H1 (cell line): ENCODE data around the gene ABHD2. TPM values are rescaled to one million over a fixed set of nuclear protein-coding genes. Genes with fewer than 3 reads are reported as not detected.

Experiments used
- CTCF ChIA-PET: fragments of 300-600 bp; sonication (Branson Sonifier 250); formaldehyde crosslinking; loops from one replicate; lab custom pipeline; 2021; ENCODE audit not compliant: partially characterized antibody; lab: Charles Lee
- POLR2A ChIA-PET: fragments of 300-600 bp; sonication (Branson Sonifier 250); formaldehyde crosslinking; loops from one replicate; lab custom pipeline; 2021; ENCODE audit warnings: inconsistent platforms; ENCODE audit not compliant: partially characterized antibody; lab: Charles Lee
- DNase-seq, 2 experiments: peaks; one replicate each; pipeline versions ENCODE4 v3.0.0 to v3.0.0-alpha.2; 2010 to 2022; ENCODE audit warnings: low spot score in 2 of 2, low read depth in 1 of 2, mixed read lengths in 1 of 2
- FAIRE-seq: peaks from 2 replicates; lab custom pipeline; 2011; peaks lifted over from hg19 to GRCh38; lab: Jason Lieb, UNC
- H2AFZ ChIP-seq: 2 replicates; pipeline ENCODE4 v1.8.1; 2012; ENCODE audit warnings: low read length, inconsistent platforms
- H2AK5ac ChIP-seq: 2 replicates; pipeline ENCODE4 v1.6.1; 2013; ENCODE audit warnings: low read depth, low read length
- H2BK120ac ChIP-seq: replicated peaks from 2 replicates; pipeline ENCODE3; 2013; ENCODE audit warnings: low read depth, low read length, inconsistent platforms
- H2BK12ac ChIP-seq: 2 replicates; pipeline ENCODE4 v1.6.1; 2013; ENCODE audit warnings: low read depth, low read length
- H2BK15ac ChIP-seq: 2 replicates; pipeline ENCODE4 v1.6.1; 2013; ENCODE audit warnings: low read length
- H2BK20ac ChIP-seq: 2 replicates; pipeline ENCODE4 v1.6.1; 2013; ENCODE audit warnings: low read length
- H2BK5ac ChIP-seq: 2 replicates; pipeline ENCODE4 v1.6.1; 2013; ENCODE audit warnings: low read depth, low read length
- H3K14ac ChIP-seq: 2 replicates; pipeline ENCODE4 v1.6.1; 2013; ENCODE audit warnings: inconsistent platforms; ENCODE audit not compliant: insufficient read length
- H3K18ac ChIP-seq: 2 replicates; pipeline ENCODE4 v1.6.1; 2013; ENCODE audit warnings: low read length; ENCODE audit errors: extremely low read depth
- H3K23ac ChIP-seq: 2 replicates; pipeline ENCODE4 v1.6.1; 2013; ENCODE audit warnings: inconsistent platforms; ENCODE audit not compliant: insufficient read length
- H3K23me2 ChIP-seq: 2 replicates; pipeline ENCODE4 v1.6.1; 2013; ENCODE audit warnings: low read depth, low read length
- H3K27ac ChIP-seq: 2 replicates; pipeline ENCODE4 v1.6.1; 2011; ENCODE audit warnings: low read depth, low read length, inconsistent platforms
- H3K27me3 ChIP-seq, 4 experiments: replicated peaks in 1 of 4; 1 replicate in 1 of 4; 2 replicates in 3 of 4; pipeline versions ENCODE4 v1.6.1 to v1.8.1; 2011 to 2013; ENCODE audit warnings: low read length in 3 of 4, mild to moderate bottlenecking in 3 of 4, inconsistent platforms in 2 of 4, mixed read lengths in 2 of 4, moderate library complexity in 1 of 4; ENCODE audit not compliant: control insufficient read depth in 3 of 4, insufficient read depth in 3 of 4; ENCODE audit errors: extremely low read depth in 1 of 4
- H3K36me3 ChIP-seq, 4 experiments: 2 replicates each; pipeline versions ENCODE4 v1.6.1 to v1.8.1; 2011 to 2013; ENCODE audit warnings: mild to moderate bottlenecking in 4 of 4, low read length in 3 of 4, moderate library complexity in 2 of 4, control low read depth in 1 of 4, inconsistent platforms in 1 of 4; ENCODE audit not compliant: insufficient read depth in 4 of 4, control insufficient read depth in 2 of 4
- H3K4ac ChIP-seq: replicated peaks from 2 replicates; pipeline ENCODE3; 2013; ENCODE audit warnings: low read length, low read depth, mixed read lengths, inconsistent platforms; ENCODE audit not compliant: insufficient read length
- H3K4me1 ChIP-seq, 4 experiments: replicated peaks in 1 of 4; 1 replicate in 1 of 4; 2 replicates in 3 of 4; pipeline versions ENCODE4 v1.6.1 to v1.8.1; 2011 to 2013; ENCODE audit warnings: low read length in 3 of 4, inconsistent platforms in 2 of 4, mixed read lengths in 1 of 4; ENCODE audit not compliant: insufficient read depth in 4 of 4, control insufficient read depth in 3 of 4
- H3K4me2 ChIP-seq, 2 experiments: 2 replicates each; pipeline versions ENCODE4 v1.6.1 to v1.8.1; 2011 to 2013; ENCODE audit warnings: low read depth in 2 of 2, low read length in 2 of 2, control low read depth in 1 of 2, inconsistent platforms in 1 of 2, mild to moderate bottlenecking in 1 of 2; ENCODE audit not compliant: insufficient read depth in 1 of 2
- H3K4me3 ChIP-seq, 4 experiments: fragments of 200-600, 300-600 bp in 1 of 4; sonication (generic), shearing (Covaris generic), sonication (Bioruptor Twin) in 1 of 4; 2 replicates each; pipeline versions ENCODE4 v1.5.1 to v1.8.1; 2011 to 2016; ENCODE audit warnings: low read length in 4 of 4, low read depth in 3 of 4, control low read depth in 2 of 4, inconsistent platforms in 2 of 4, mild to moderate bottlenecking in 2 of 4, mixed read lengths in 1 of 4, moderate library complexity in 1 of 4; ENCODE audit not compliant: insufficient read depth in 2 of 4; ENCODE audit errors: extremely low read depth in 1 of 4
- H3K56ac ChIP-seq: replicated peaks from 2 replicates; pipeline ENCODE3; 2013; ENCODE audit warnings: low read depth, mild to moderate bottlenecking, mixed read lengths, low read length, inconsistent platforms; ENCODE audit not compliant: insufficient read length
- H3K79me1 ChIP-seq: 2 replicates; pipeline ENCODE4 v1.6.1; 2013; ENCODE audit warnings: low read depth, low read length, control low read depth
- H3K79me2 ChIP-seq, 2 experiments: 2 replicates each; pipeline versions ENCODE4 v1.6.1 to v1.8.1; 2012 to 2013; ENCODE audit warnings: low read length in 2 of 2, mild to moderate bottlenecking in 2 of 2, inconsistent platforms in 1 of 2; ENCODE audit not compliant: insufficient read depth in 2 of 2, control insufficient read depth in 1 of 2
- H3K9ac ChIP-seq, 4 experiments: replicated peaks in 1 of 4; 1 replicate in 1 of 4; 2 replicates in 3 of 4; pipeline versions ENCODE4 v1.6.1 to v1.8.1; 2011 to 2013; ENCODE audit warnings: low read depth in 3 of 4, low read length in 3 of 4, control low read depth in 2 of 4, mild to moderate bottlenecking in 2 of 4, moderate library complexity in 2 of 4, inconsistent platforms in 1 of 4; ENCODE audit errors: extremely low read depth in 1 of 4
- H3K9me3 ChIP-seq, 2 experiments: 2 replicates each; pipeline versions ENCODE4 v1.6.1 to v1.8.1; 2012 to 2013; ENCODE audit warnings: mild to moderate bottlenecking in 2 of 2, moderate library complexity in 2 of 2, control low read depth in 1 of 2, inconsistent platforms in 1 of 2, low read depth in 1 of 2, low read length in 1 of 2, mixed read lengths in 1 of 2; ENCODE audit not compliant: insufficient read depth in 2 of 2
- H4K20me1 ChIP-seq, 2 experiments: replicated peaks in 1 of 2; 2 replicates each; pipeline versions ENCODE3 to v1.8.1; 2011 to 2013; ENCODE audit warnings: inconsistent platforms in 2 of 2, low read length in 2 of 2, mild to moderate bottlenecking in 1 of 2; ENCODE audit not compliant: insufficient read depth in 2 of 2, control insufficient read depth in 1 of 2
- H4K5ac ChIP-seq: 2 replicates; pipeline ENCODE4 v1.6.1; 2013; ENCODE audit warnings: low read length, low read depth, mixed read lengths, inconsistent platforms; ENCODE audit not compliant: insufficient read length
- H4K8ac ChIP-seq: 2 replicates; pipeline ENCODE4 v1.8.0; 2013; ENCODE audit warnings: mild to moderate bottlenecking, moderate library complexity, low read length, inconsistent platforms; ENCODE audit not compliant: insufficient read depth; ENCODE audit errors: extremely low read depth
- H4K91ac ChIP-seq: replicated peaks from 2 replicates; pipeline ENCODE3; 2013; ENCODE audit warnings: low read length, mixed read lengths, inconsistent platforms; ENCODE audit not compliant: insufficient read length
- BACH1 ChIP-seq: IDR thresholded peaks from 2 replicates; pipeline ENCODE4 v1.6.1; 2012; ENCODE audit warnings: low read length, improper control_type of control experiment
- CEBPB ChIP-seq: IDR thresholded peaks from 2 replicates; pipeline ENCODE4 v1.6.1; 2012; ENCODE audit warnings: low read depth, low read length
- EP300 ChIP-seq, 2 experiments: IDR thresholded peaks; 1 replicate in 1 of 2; 2 replicates in 1 of 2; pipeline ENCODE4 v1.6.1; 2011 to 2012; ENCODE audit warnings: low read depth in 2 of 2, low read length in 2 of 2, mild to moderate bottlenecking in 2 of 2, borderline replicate concordance in 1 of 2, inconsistent platforms in 1 of 2, moderate library complexity in 1 of 2
- EZH2 ChIP-seq: fragments of 200-600 bp; sonication (generic); IDR thresholded peaks from 2 replicates; pipeline ENCODE4 v1.7.1; 2012; ENCODE audit warnings: low read depth, mild to moderate bottlenecking, moderate library complexity, low read length, inconsistent platforms; ENCODE audit not compliant: severe bottlenecking
- GTF2F1 ChIP-seq: IDR thresholded peaks from 2 replicates; pipeline ENCODE4 v1.6.1; 2012; ENCODE audit warnings: low read depth, low read length, improper control_type of control experiment, borderline replicate concordance
- HDAC2 ChIP-seq, 2 experiments: fragments of 300-600 bp in 1 of 2; sonication (generic) in 1 of 2; IDR thresholded peaks; 2 replicates each; pipeline ENCODE4 v1.6.1; 2011 to 2012; ENCODE audit warnings: low read depth in 2 of 2, low read length in 2 of 2, mild to moderate bottlenecking in 2 of 2, moderate library complexity in 2 of 2, borderline replicate concordance in 1 of 2, inconsistent platforms in 1 of 2
- KDM5A ChIP-seq: fragments of 200-600 bp; IDR thresholded peaks from 2 replicates; pipeline ENCODE4 v1.7.1; 2012; ENCODE audit warnings: mild to moderate bottlenecking, low read length, inconsistent platforms, mixed read lengths
- RFX5 ChIP-seq: IDR thresholded peaks from 2 replicates; pipeline ENCODE4 v1.6.1; 2011; ENCODE audit warnings: low read depth, low read length, improper control_type of control experiment, borderline replicate concordance
- RXRA ChIP-seq: IDR thresholded peaks from 2 replicates; pipeline ENCODE4 v1.6.1; 2011; ENCODE audit warnings: low read depth, mild to moderate bottlenecking, low read length, moderate library complexity; ENCODE audit not compliant: insufficient read depth
- SP4 ChIP-seq: IDR thresholded peaks from 2 replicates; pipeline ENCODE4 v1.6.1; 2012; ENCODE audit warnings: low read length, inconsistent platforms
- SUZ12 ChIP-seq: fragments of 200-600 bp; sonication (generic); IDR thresholded peaks from 2 replicates; pipeline ENCODE4 v1.6.1; 2012; ENCODE audit warnings: mild to moderate bottlenecking, inconsistent platforms, low read length, moderate library complexity, mixed read lengths
- TCF12 ChIP-seq: IDR thresholded peaks from 2 replicates; pipeline ENCODE4 v1.6.1; 2011; ENCODE audit warnings: low read depth, mild to moderate bottlenecking, low read length
- whole genome bisulfite sequencing, 2 experiments: shearing (Covaris generic) in 1 of 2; methylation state at CpG; one replicate each; pipeline versions ENCODE4 v1.1.6 to v1.1.7; 2013 to 2015; ENCODE audit warnings: low lambda C conversion rate in 2 of 2, mixed read lengths in 2 of 2, inconsistent platforms in 1 of 2, low coverage in 1 of 2, missing lambda C conversion rate in 1 of 2; ENCODE audit not compliant: insufficient replicate concordance in 2 of 2, insufficient coverage in 1 of 2, insufficient read length in 1 of 2; ENCODE audit errors: extremely low coverage in 1 of 2, missing lambda C conversion rate in 1 of 2; 5-methylcytosine and 5-hydroxymethylcytosine counted together
- polyA plus RNA-seq, 7 experiments: library from polyadenylated mRNA; depleted of rRNA in 3 of 7; stranded (reverse) in 5 of 7; unstranded in 2 of 7; fragments of >200 nt in 5 of 7; fragments of 200-250 nt in 2 of 7; gene quantifications; 1 replicate in 5 of 7; 2 replicates in 1 of 7; 4 replicates in 1 of 7; pipeline versions ENCODE4 v1.2.1 to v1.2.3, GENCODE V29; 2011 to 2013; ENCODE audit warnings: missing spikeins in 2 of 7, mixed read lengths in 2 of 7
- total RNA-seq: library from RNA; stranded (reverse); fragmentation: NEBNext Ultra II Directional; extraction: Animal tissue kit (Norgen Biotek cat#: 25700); gene quantifications from 2 replicates; pipeline ENCODE4 v1.2.1, GENCODE V29; 2021
- TF ChIP-seq, protein P1 (sequence below): IDR thresholded peaks from 2 replicates; pipeline ENCODE4 v1.6.1; 2011; ENCODE audit warnings: low read length, improper control_type of control experiment

Gene ABHD2
- total and polyA plus RNA-seq, 2 of the 8 experiments (the other 6 are each of a cell fraction or from before 2014, with no cell fraction given), result 9.1 to 23.7 TPM

DNA sequence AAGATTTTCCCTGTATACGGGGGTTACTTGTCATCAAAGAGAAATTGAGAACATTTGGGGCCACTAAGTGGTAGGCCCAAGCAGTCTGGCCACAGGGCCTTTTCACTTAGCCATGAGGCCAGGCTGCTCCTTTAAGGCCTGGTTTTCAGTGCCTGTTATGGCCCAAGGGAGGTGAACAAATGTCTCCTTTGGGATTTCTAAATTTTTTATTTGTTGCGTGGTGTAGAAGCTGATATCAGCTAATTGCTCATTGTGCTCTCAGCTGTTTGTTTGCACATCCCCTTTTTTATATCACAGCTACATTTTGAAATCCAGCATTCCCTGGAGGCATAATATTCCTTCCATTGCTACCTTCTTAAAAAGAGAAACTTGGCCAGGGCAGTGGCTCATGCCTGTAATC lies 84.7 kb downstream of the ABHD2 start:
- Histone ChIP-seq H3K56ac (no peak overlapping the region), H2BK20ac (no peak overlapping the region), H2AK5ac (no peak overlapping the region), H3K4me1 (no peaks in the 10 kb centered on the region), H3K23me2 (no peaks in the 10 kb centered on the region; the same call in 1 of the 2 replicates), H3K36me3 (peaks cover 0 to 3% (median 0%) of the 10 kb centered on the region in 4 experiments; a peak in 1 of 8 replicates), H3K4me2 (no peak overlapping the region), H2BK120ac (no peak overlapping the region), H3K14ac (no peak overlapping the region), H3K9ac (no peak overlapping the region), H2BK5ac (no peak overlapping the region), H2BK12ac (no peak overlapping the region), H4K5ac (no peak overlapping the region), H3K18ac (no peak overlapping the region), H3K79me2 (no peaks in the 10 kb centered on the region), H3K27ac (no peak overlapping the region), H3K23ac (no peak overlapping the region), H2BK15ac (no peak overlapping the region), H3K79me1 (no peaks in the 10 kb centered on the region), H3K27me3 (no peaks in the 10 kb centered on the region), H4K8ac (no peak overlapping the region), H4K20me1 (no peaks in the 10 kb centered on the region), H2AFZ (no peak overlapping the region), H3K4ac (no peak overlapping the region), H3K4me3 (no peak overlapping the region), H4K91ac (no peak overlapping the region), H3K9me3 (no peaks in the 10 kb centered on the region)
- 88% methylated on average over 2 of the region's 2 CpGs; no CpG with 5 or more reads in 1 of the 2 experiments for WGBS, 2 experiments
- FAIRE-seq (no peak), DNase-seq (no peak)
- POLR2A ChIA-PET, result interaction anchor here (1.3 kb wide), 1 partner anchor 276 kb away, joined by 4 read pairs; no protein-coding TSS in a partner anchor
- CTCF ChIA-PET, result interaction anchor here (0.9 to 10.5 kb wide), 18 partner anchors 7 to 293 kb away, joined by 3 to 198 read pairs (median 9); partner anchors contain the start of gene ABHD2
- TF ChIP-seq, protein P1, sequence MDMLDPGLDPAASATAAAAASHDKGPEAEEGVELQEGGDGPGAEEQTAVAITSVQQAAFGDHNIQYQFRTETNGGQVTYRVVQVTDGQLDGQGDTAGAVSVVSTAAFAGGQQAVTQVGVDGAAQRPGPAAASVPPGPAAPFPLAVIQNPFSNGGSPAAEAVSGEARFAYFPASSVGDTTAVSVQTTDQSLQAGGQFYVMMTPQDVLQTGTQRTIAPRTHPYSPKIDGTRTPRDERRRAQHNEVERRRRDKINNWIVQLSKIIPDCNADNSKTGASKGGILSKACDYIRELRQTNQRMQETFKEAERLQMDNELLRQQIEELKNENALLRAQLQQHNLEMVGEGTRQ, result no peak
- TF ChIP-seq EP300 (IDR thresholded peaks at IDR 0.05; ENCODE audit: borderline replicate concordance in 1 of 2, low read depth in 2 of 2, low read length in 2 of 2) (no peak), TCF12 (no peak), SUZ12 (no peak), KDM5A (no peak), GTF2F1 (no peak), CEBPB (no peak), RXRA (no peak), SP4 (no peak), BACH1 (no peak), RFX5 (no peak), HDAC2 (IDR thresholded peaks at IDR 0.05; ENCODE audit: borderline replicate concordance in 1 of 2, low read depth in 2 of 2, low read length in 2 of 2) (no peak), EZH2 (no peak)
